HTR-8/SVneo (cell line): ENCODE data around the gene LINGO4.

Experiments used
- DNase-seq: peaks from one replicate; pipeline ENCODE4 v3.0.0; 2011; ENCODE audit warnings: low spot score, mixed read lengths; ENCODE audit not compliant: insufficient read length
- FAIRE-seq: peaks from 2 replicates; lab custom pipeline; 2011; peaks lifted over from hg19 to GRCh38; lab: Jason Lieb, UNC

Gene LINGO4

DNA sequence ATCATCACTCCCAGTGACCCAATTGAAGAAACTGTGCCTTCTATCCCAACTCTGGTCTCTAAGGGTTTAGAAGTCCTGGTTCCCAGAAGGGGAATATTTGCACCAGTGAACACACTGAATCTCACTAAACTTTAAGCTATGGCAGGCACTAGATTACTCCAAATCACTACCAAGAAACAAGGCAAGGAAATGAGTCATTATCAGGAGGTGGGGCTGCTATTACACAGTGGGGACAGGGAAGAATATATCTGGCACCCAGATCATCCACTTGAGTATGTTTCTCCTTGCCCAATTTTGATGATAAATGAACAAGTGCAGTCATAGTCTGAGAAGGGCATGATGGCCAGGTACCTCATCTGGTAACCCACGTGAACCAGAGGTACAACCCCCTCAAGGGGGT lies 48.9 kb downstream of the LINGO4 start:
- no peak for DNase-seq
- no peak for FAIRE-seq
